Measurements from ENCODE around the gene TTC28.

Gene TTC28

GRCh38 chr22:28316014-28316413 is 363.6 kb downstream of the TTC28 start:
- Histone ChIP-seq H3K4me1 (ENCODE audit: control insufficient read depth, low read depth, low read length) (no peaks in the 10 kb centered on the region), H3K36me3 (ENCODE audit: control insufficient read depth, insufficient read depth, low read length) (no peaks in the 10 kb centered on the region), H2BK15ac (replicated peaks; ENCODE audit: low read depth) (no peak overlapping the region), H4K5ac (ENCODE audit: low read length) (no peak overlapping the region), H3K18ac (ENCODE audit: low read length) (no peak overlapping the region), H2BK5ac (ENCODE audit: low read length) (no peak overlapping the region), H3K27ac (ENCODE audit: low read depth, low read length) (no peak overlapping the region), H4K8ac (ENCODE audit: low read depth, low read length) (no peak overlapping the region), H3K79me2 (ENCODE audit: control insufficient read depth, insufficient read depth, low read length) (no peaks in the 10 kb centered on the region), H3K23ac (ENCODE audit: low read length) (no peak overlapping the region), H3K4me3 (ENCODE audit: low read length) (no peak overlapping the region), H2BK120ac (ENCODE audit: low read depth, low read length) (no peak overlapping the region), H2AK5ac (ENCODE audit: low read length) (no peak overlapping the region), H3K56ac (ENCODE audit: low read length) (no peak overlapping the region), H3K4me2 (ENCODE audit: low read length) (no peak overlapping the region), H3K9ac (ENCODE audit: low read length) (no peak overlapping the region), H3K79me1 (ENCODE audit: low read length) (no peaks in the 10 kb centered on the region), H3K27me3 (ENCODE audit: insufficient read depth, low read length, poor library complexity) (no peaks in the 10 kb centered on the region), H3K4ac (ENCODE audit: low read depth, low read length) (no peak overlapping the region)
- WGBS (ENCODE audit: extremely low coverage, insufficient coverage, low lambda C conversion rate), result no CpG with 5 or more reads among the region's 4 CpGs
- no peak for DNase-seq

- H3K4ac ChIP-seq (ENCODE audit: low read depth, low read length), result no peak overlapping the region
- H4K8ac ChIP-seq (ENCODE audit: low read depth, low read length), result no peak overlapping the region
- H3K23ac ChIP-seq (ENCODE audit: low read length), result no peak overlapping the region
- WGBS (ENCODE audit: extremely low coverage, insufficient coverage, low lambda C conversion rate), result no CpG with 5 or more reads among the region's 1 CpG
- no peak overlapping the region for H3K4me2 ChIP-seq (ENCODE audit: low read length)
- DNase-seq, result no peak
- no peaks in the 10 kb centered on the region for H3K79me2 ChIP-seq (ENCODE audit: control insufficient read depth, insufficient read depth, low read length)
- H3K4me3 ChIP-seq (ENCODE audit: low read length), result no peak overlapping the region
- H3K4me1 ChIP-seq (ENCODE audit: control insufficient read depth, low read depth, low read length), result no peaks in the 10 kb centered on the region
- no peak overlapping the region for H3K56ac ChIP-seq (ENCODE audit: low read length)
- H3K27ac ChIP-seq (ENCODE audit: low read depth, low read length), result no peak overlapping the region
- H3K27me3 ChIP-seq (ENCODE audit: insufficient read depth, low read length, poor library complexity), result no peaks in the 10 kb centered on the region
- no peak overlapping the region for H4K5ac ChIP-seq (ENCODE audit: low read length)
- no peak overlapping the region for H3K9ac ChIP-seq (ENCODE audit: low read length)
- no peak overlapping the region for H2BK5ac ChIP-seq (ENCODE audit: low read length)
- no peaks in the 10 kb centered on the region for H3K36me3 ChIP-seq (ENCODE audit: control insufficient read depth, insufficient read depth, low read length)
- no peak overlapping the region for H2BK120ac ChIP-seq (ENCODE audit: low read depth, low read length)
- no peak overlapping the region for H3K18ac ChIP-seq (ENCODE audit: low read length)
- no peak overlapping the region for H2BK15ac ChIP-seq (replicated peaks; ENCODE audit: low read depth)
- H3K79me1 ChIP-seq (ENCODE audit: low read length), result no peaks in the 10 kb centered on the region
- no peak overlapping the region for H2AK5ac ChIP-seq (ENCODE audit: low read length)
Observed at GRCh38 chr22:28314959-28315358, 364.7 kb downstream of the TTC28 start.

- Histone ChIP-seq H3K36me3 (ENCODE audit: control insufficient read depth, insufficient read depth, low read length) (no peaks in the 10 kb centered on the region), H2BK15ac (replicated peaks; ENCODE audit: low read depth) (no peak overlapping the region), H3K18ac (ENCODE audit: low read length) (no peak overlapping the region), H3K4me1 (ENCODE audit: control insufficient read depth, low read depth, low read length) (no peaks in the 10 kb centered on the region), H3K23ac (ENCODE audit: low read length) (no peak overlapping the region), H3K27me3 (ENCODE audit: insufficient read depth, low read length, poor library complexity) (no peaks in the 10 kb centered on the region), H2BK120ac (ENCODE audit: low read depth, low read length) (no peak overlapping the region), H3K56ac (ENCODE audit: low read length) (no peak overlapping the region), H3K4ac (ENCODE audit: low read depth, low read length) (no peak overlapping the region), H4K8ac (ENCODE audit: low read depth, low read length) (no peak overlapping the region), H3K4me2 (ENCODE audit: low read length) (no peak overlapping the region), H2AK5ac (ENCODE audit: low read length) (no peak overlapping the region), H2BK5ac (ENCODE audit: low read length) (no peak overlapping the region), H4K5ac (ENCODE audit: low read length) (no peak overlapping the region), H3K9ac (ENCODE audit: low read length) (no peak overlapping the region), H3K79me1 (ENCODE audit: low read length) (no peaks in the 10 kb centered on the region), H3K27ac (ENCODE audit: low read depth, low read length) (no peak overlapping the region), H3K79me2 (ENCODE audit: control insufficient read depth, insufficient read depth, low read length) (no peaks in the 10 kb centered on the region), H3K4me3 (ENCODE audit: low read length) (no peak overlapping the region)
- no CpG with 5 or more reads among the region's 1 CpG for WGBS (ENCODE audit: extremely low coverage, insufficient coverage, low lambda C conversion rate)
- DNase-seq, result no peak
Observed at GRCh38 chr22:28310299-28310698, 369.3 kb downstream of the TTC28 start.

GRCh38 chr22:28299753-28300152 is 379.9 kb downstream of the TTC28 start:
- Histone ChIP-seq H3K4me2 (ENCODE audit: low read length) (no peak overlapping the region), H3K4ac (ENCODE audit: low read depth, low read length) (no peak overlapping the region), H3K23ac (ENCODE audit: low read length) (no peak overlapping the region), H3K79me1 (ENCODE audit: low read length) (no peaks in the 10 kb centered on the region), H3K79me2 (ENCODE audit: control insufficient read depth, insufficient read depth, low read length) (no peaks in the 10 kb centered on the region), H2BK120ac (ENCODE audit: low read depth, low read length) (no peak overlapping the region), H3K27me3 (ENCODE audit: insufficient read depth, low read length, poor library complexity) (no peaks in the 10 kb centered on the region), H2AK5ac (ENCODE audit: low read length) (no peak overlapping the region), H3K36me3 (ENCODE audit: control insufficient read depth, insufficient read depth, low read length) (no peaks in the 10 kb centered on the region), H3K18ac (ENCODE audit: low read length) (no peak overlapping the region), H3K9ac (ENCODE audit: low read length) (no peak overlapping the region), H3K4me3 (ENCODE audit: low read length) (no peak overlapping the region), H3K27ac (ENCODE audit: low read depth, low read length) (no peak overlapping the region), H3K4me1 (ENCODE audit: control insufficient read depth, low read depth, low read length) (no peaks in the 10 kb centered on the region), H4K8ac (ENCODE audit: low read depth, low read length) (no peak overlapping the region), H2BK15ac (replicated peaks; ENCODE audit: low read depth) (no peak overlapping the region), H2BK5ac (ENCODE audit: low read length) (no peak overlapping the region), H4K5ac (ENCODE audit: low read length) (no peak overlapping the region), H3K56ac (ENCODE audit: low read length) (no peak overlapping the region)
- no CpG with 5 or more reads among the region's 2 CpGs for WGBS (ENCODE audit: extremely low coverage, insufficient coverage, low lambda C conversion rate)
- peak; percentile 16 for DNase-seq

GRCh38 chr22:28299309-28299708 is 380.3 kb downstream of the TTC28 start:
- no peak overlapping the region for H3K18ac ChIP-seq (ENCODE audit: low read length)
- H3K36me3 ChIP-seq (ENCODE audit: control insufficient read depth, insufficient read depth, low read length), result no peaks in the 10 kb centered on the region
- H3K9ac ChIP-seq (ENCODE audit: low read length), result no peak overlapping the region
- peak; percentile 45 for DNase-seq
- no peak overlapping the region for H2BK15ac ChIP-seq (replicated peaks; ENCODE audit: low read depth)
- no peak overlapping the region for H4K5ac ChIP-seq (ENCODE audit: low read length)
- no CpG with 5 or more reads among the region's 3 CpGs for WGBS (ENCODE audit: extremely low coverage, insufficient coverage, low lambda C conversion rate)
- H3K27me3 ChIP-seq (ENCODE audit: insufficient read depth, low read length, poor library complexity), result no peaks in the 10 kb centered on the region
- H2BK120ac ChIP-seq (ENCODE audit: low read depth, low read length), result no peak overlapping the region
- H3K4ac ChIP-seq (ENCODE audit: low read depth, low read length), result no peak overlapping the region
- H3K56ac ChIP-seq (ENCODE audit: low read length), result no peak overlapping the region
- H2AK5ac ChIP-seq (ENCODE audit: low read length), result no peak overlapping the region
- H4K8ac ChIP-seq (ENCODE audit: low read depth, low read length), result no peak overlapping the region
- H2BK5ac ChIP-seq (ENCODE audit: low read length), result no peak overlapping the region
- no peak overlapping the region for H3K27ac ChIP-seq (ENCODE audit: low read depth, low read length)
- H3K4me1 ChIP-seq (ENCODE audit: control insufficient read depth, low read depth, low read length), result no peaks in the 10 kb centered on the region
- no peaks in the 10 kb centered on the region for H3K79me2 ChIP-seq (ENCODE audit: control insufficient read depth, insufficient read depth, low read length)
- H3K23ac ChIP-seq (ENCODE audit: low read length), result no peak overlapping the region
- no peak overlapping the region for H3K4me3 ChIP-seq (ENCODE audit: low read length)
- H3K79me1 ChIP-seq (ENCODE audit: low read length), result no peaks in the 10 kb centered on the region
- H3K4me2 ChIP-seq (ENCODE audit: low read length), result no peak overlapping the region

DNA sequence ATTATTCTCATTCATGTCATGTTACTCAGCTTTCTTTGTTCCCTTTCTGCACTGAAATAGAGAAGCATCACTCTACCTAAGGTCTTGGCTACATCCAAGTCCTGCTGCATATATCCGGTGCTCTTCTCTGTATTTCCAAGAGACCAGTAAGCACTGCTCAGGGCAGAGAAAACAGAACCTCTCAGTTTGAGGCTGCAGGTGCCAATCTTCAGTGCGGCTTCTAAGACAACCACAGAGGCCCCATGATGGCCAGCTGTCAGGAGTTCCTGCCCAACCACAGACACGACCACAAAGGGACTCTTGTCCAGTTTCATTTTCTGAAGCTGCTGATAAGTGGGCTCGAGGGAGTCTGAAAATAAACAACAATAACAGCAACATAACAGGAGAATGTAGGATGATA is 382.1 kb downstream of the TTC28 start:
- Histone ChIP-seq H2BK5ac (ENCODE audit: low read length) (no peak overlapping the region), H2BK120ac (ENCODE audit: low read depth, low read length) (no peak overlapping the region), H3K4me1 (ENCODE audit: control insufficient read depth, low read depth, low read length) (no peaks in the 10 kb centered on the region), H3K4me3 (ENCODE audit: low read length) (no peak overlapping the region), H3K79me2 (ENCODE audit: control insufficient read depth, insufficient read depth, low read length) (no peaks in the 10 kb centered on the region), H3K79me1 (ENCODE audit: low read length) (no peaks in the 10 kb centered on the region), H3K4me2 (ENCODE audit: low read length) (no peak overlapping the region), H3K4ac (ENCODE audit: low read depth, low read length) (no peak overlapping the region), H3K56ac (ENCODE audit: low read length) (no peak overlapping the region), H3K23ac (ENCODE audit: low read length) (no peak overlapping the region), H3K9ac (ENCODE audit: low read length) (no peak overlapping the region), H3K27me3 (ENCODE audit: insufficient read depth, low read length, poor library complexity) (no peaks in the 10 kb centered on the region), H3K18ac (ENCODE audit: low read length) (no peak overlapping the region), H2BK15ac (replicated peaks; ENCODE audit: low read depth) (no peak overlapping the region), H4K8ac (ENCODE audit: low read depth, low read length) (no peak overlapping the region), H4K5ac (ENCODE audit: low read length) (no peak overlapping the region), H3K27ac (ENCODE audit: low read depth, low read length) (no peak overlapping the region), H3K36me3 (ENCODE audit: control insufficient read depth, insufficient read depth, low read length) (no peaks in the 10 kb centered on the region), H2AK5ac (ENCODE audit: low read length) (no peak overlapping the region)
- no peak for DNase-seq
- WGBS (ENCODE audit: extremely low coverage, insufficient coverage, low lambda C conversion rate), result no CpG with 5 or more reads among the region's 4 CpGs

All from mesendoderm (in vitro differentiated cells).